Uterus (tissue), 2 donors: ENCODE measurements around the gene ZNF326.

ENCODE experiments used
- POLR2A ChIP-seq, 2 donors: fragments of 450-650 bp; IDR thresholded peaks; one replicate each; pipeline ENCODE4 v1.6.1; 2016; ENCODE audit warnings: antibody characterized with exemption in 2 of 2, mild to moderate bottlenecking in 1 of 2, moderate library complexity in 1 of 2
- TF ChIP-seq, protein P1 (sequence below), 4 experiments: fragments of 200-600 bp in 2 of 4; fragments of 450-650 bp in 2 of 4; sonication (generic) in 2 of 4; IDR thresholded peaks; one replicate each; pipeline ENCODE4 v1.5.1; 2016 to 2019; ENCODE audit warnings: antibody characterized with exemption in 4 of 4, mild to moderate bottlenecking in 2 of 4, moderate library complexity in 1 of 4

DNA sequence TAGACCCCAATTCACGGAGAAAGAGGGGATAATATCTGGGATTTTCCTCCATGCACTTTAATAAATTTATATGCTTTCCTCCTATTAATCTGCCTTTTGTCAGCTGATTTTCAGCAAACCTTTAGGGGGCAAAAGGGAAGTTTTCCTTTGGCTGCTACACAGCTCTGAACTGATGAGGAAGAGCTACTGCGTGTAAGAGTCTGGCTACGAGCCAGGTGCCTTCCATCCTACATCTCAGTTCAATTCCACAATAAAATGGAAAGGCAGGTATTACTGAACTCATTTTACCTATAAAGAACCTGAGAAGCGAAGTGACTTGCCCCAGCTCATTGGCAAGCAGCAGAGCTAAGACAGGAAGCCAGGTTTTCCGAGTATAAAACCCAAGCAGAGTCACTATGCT is 28.3 kb upstream of the ZNF326 start:
- TF ChIP-seq, protein P1, sequence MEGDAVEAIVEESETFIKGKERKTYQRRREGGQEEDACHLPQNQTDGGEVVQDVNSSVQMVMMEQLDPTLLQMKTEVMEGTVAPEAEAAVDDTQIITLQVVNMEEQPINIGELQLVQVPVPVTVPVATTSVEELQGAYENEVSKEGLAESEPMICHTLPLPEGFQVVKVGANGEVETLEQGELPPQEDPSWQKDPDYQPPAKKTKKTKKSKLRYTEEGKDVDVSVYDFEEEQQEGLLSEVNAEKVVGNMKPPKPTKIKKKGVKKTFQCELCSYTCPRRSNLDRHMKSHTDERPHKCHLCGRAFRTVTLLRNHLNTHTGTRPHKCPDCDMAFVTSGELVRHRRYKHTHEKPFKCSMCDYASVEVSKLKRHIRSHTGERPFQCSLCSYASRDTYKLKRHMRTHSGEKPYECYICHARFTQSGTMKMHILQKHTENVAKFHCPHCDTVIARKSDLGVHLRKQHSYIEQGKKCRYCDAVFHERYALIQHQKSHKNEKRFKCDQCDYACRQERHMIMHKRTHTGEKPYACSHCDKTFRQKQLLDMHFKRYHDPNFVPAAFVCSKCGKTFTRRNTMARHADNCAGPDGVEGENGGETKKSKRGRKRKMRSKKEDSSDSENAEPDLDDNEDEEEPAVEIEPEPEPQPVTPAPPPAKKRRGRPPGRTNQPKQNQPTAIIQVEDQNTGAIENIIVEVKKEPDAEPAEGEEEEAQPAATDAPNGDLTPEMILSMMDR (IDR thresholded peaks at IDR 0.05), result no peak
- no peak for TF ChIP-seq POLR2A (IDR thresholded peaks at IDR 0.05)
